ENCODE results near the gene TXNL4A. TPM values are rescaled to one million over a fixed set of nuclear protein-coding genes. Genes with fewer than 3 reads are reported as not detected.

TXNL4A gene
- total and polyA plus RNA-seq, 7 donors: 81.5 to 217 (median 112) TPM

GRCh38 chr18:79975043-79975442 lies 13.3 kb downstream of the TXNL4A start:
- 88 to 92% (median 89%) methylated on average over 4 of the region's 4 CpGs for WGBS, 3 donors
- no peak for DNase-seq
- H3K27ac ChIP-seq: no peak overlapping the region
- H3K9me3 ChIP-seq: no peaks in the 10 kb centered on the region
- TF ChIP-seq, protein P1, sequence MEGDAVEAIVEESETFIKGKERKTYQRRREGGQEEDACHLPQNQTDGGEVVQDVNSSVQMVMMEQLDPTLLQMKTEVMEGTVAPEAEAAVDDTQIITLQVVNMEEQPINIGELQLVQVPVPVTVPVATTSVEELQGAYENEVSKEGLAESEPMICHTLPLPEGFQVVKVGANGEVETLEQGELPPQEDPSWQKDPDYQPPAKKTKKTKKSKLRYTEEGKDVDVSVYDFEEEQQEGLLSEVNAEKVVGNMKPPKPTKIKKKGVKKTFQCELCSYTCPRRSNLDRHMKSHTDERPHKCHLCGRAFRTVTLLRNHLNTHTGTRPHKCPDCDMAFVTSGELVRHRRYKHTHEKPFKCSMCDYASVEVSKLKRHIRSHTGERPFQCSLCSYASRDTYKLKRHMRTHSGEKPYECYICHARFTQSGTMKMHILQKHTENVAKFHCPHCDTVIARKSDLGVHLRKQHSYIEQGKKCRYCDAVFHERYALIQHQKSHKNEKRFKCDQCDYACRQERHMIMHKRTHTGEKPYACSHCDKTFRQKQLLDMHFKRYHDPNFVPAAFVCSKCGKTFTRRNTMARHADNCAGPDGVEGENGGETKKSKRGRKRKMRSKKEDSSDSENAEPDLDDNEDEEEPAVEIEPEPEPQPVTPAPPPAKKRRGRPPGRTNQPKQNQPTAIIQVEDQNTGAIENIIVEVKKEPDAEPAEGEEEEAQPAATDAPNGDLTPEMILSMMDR (IDR thresholded peaks at IDR 0.05): no peak
- intact Hi-C loops (cut with DNase I): no loop called here
- no peaks in the 10 kb centered on the region for H3K4me1 ChIP-seq
- ATAC-seq: no peak
- H3K27me3 ChIP-seq (ENCODE audit: insufficient read depth in 3 of 3, low read length in 2 of 3): no peaks in the 10 kb centered on the region
- H3K36me3 ChIP-seq (ENCODE audit: insufficient read depth in 1 of 2, low read depth in 1 of 2): peaks cover 3 to 72% of the 10 kb centered on the region in 2 donors
- no peak overlapping the region for H3K4me3 ChIP-seq

GRCh38 chr18:79974025-79974654 lies 14.2 kb downstream of the TXNL4A start:
- Histone ChIP-seq H3K27ac (no peak overlapping the region), H3K4me1 (no peaks in the 10 kb centered on the region), H3K4me3 (no peak overlapping the region), H3K36me3 (ENCODE audit: insufficient read depth in 1 of 2, low read depth in 1 of 2) (peaks cover 3 to 71% of the 10 kb centered on the region in 2 donors), H3K27me3 (ENCODE audit: insufficient read depth in 3 of 3, low read length in 2 of 3) (no peaks in the 10 kb centered on the region), H3K9me3 (no peaks in the 10 kb centered on the region)
- TF ChIP-seq, protein P1 (IDR thresholded peaks at IDR 0.05): no peak
- intact Hi-C loops (cut with DNase I): no loop called here
- DNase-seq (no peak), ATAC-seq (no peak)
- WGBS, 3 donors: 92 to 100% (median 97%) methylated on average over 4 of the region's 4 CpGs

GRCh38 chr18:79973517-79973916 lies 14.8 kb downstream of the TXNL4A start:
- Histone ChIP-seq H3K36me3 (ENCODE audit: insufficient read depth in 1 of 2, low read depth in 1 of 2) (peaks cover 3 to 70% of the 10 kb centered on the region in 2 donors), H3K9me3 (no peaks in the 10 kb centered on the region), H3K4me3 (no peak overlapping the region), H3K27ac (no peak overlapping the region), H3K27me3 (ENCODE audit: insufficient read depth in 3 of 3, low read length in 2 of 3) (no peaks in the 10 kb centered on the region), H3K4me1 (no peaks in the 10 kb centered on the region)
- ATAC-seq (no peak), DNase-seq (no peak)
- intact Hi-C loops (cut with DNase I): no loop called here
- TF ChIP-seq, protein P1 (IDR thresholded peaks at IDR 0.05): no peak
- 86 to 89% (median 87%) methylated on average over 16 of the region's 16 CpGs for WGBS, 3 donors

DNA sequence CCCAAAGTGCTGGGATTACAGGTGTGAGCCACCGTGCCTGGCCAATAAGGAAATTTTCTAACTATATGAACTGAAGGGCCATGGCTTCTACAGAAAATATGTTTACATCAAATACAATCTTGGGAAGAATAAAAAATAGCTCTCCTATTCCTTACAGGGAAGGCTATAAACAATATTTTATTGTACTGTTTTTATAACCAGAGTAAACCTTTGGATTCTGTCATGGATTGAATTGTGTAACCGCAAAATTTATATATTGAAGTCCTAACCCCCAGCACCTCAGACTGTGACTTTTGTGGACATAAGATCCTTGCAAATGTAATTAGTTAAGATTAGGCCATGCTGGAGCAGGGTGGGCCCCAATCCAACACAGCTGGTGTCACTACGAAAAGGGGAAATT lies 15.6 kb downstream of the TXNL4A start:
- DNase-seq: no peak

More for the DNA sequence above, 15.6 kb downstream of the TXNL4A start:
- TF ChIP-seq, protein P1 (IDR thresholded peaks at IDR 0.05): no peak
- Histone ChIP-seq H3K36me3 (ENCODE audit: insufficient read depth in 1 of 2, low read depth in 1 of 2) (peaks cover 3 to 78% of the 10 kb centered on the region in 2 donors), H3K4me1 (no peaks in the 10 kb centered on the region), H3K27me3 (ENCODE audit: insufficient read depth in 3 of 3, low read length in 2 of 3) (no peaks in the 10 kb centered on the region), H3K9me3 (no peaks in the 10 kb centered on the region), H3K27ac (no peak overlapping the region), H3K4me3 (no peak overlapping the region)
- WGBS, 3 donors: 75 to 82% (median 76%) methylated on average over 3 of the region's 3 CpGs
- intact Hi-C loops (cut with DNase I): no loop called here
- ATAC-seq: no peak

Measured in psoas muscle (tissue), 8 donors.